ENCODE results near the gene TIE1.

The TIE1 gene

GRCh38 chr1:43319766-43320165 lies 19.0 kb downstream of the TIE1 start:
- Histone ChIP-seq H3K4me3 (ENCODE audit: low read length) (no peak overlapping the region), H3K9ac (ENCODE audit: low read length) (no peak overlapping the region), H3K9me3 (ENCODE audit: control insufficient read depth, low read length) (no peaks in the 10 kb centered on the region), H3K27me3 (ENCODE audit: control insufficient read depth, insufficient read depth, low read length) (no peaks in the 10 kb centered on the region), H3K4me1 (ENCODE audit: control insufficient read depth, insufficient read depth, low read length) (no peaks in the 10 kb centered on the region), H3K36me3 (ENCODE audit: control insufficient read depth, insufficient read depth, low read length) (no peaks in the 10 kb centered on the region)

- no peaks in the 10 kb centered on the region for H3K9me3 ChIP-seq (ENCODE audit: control insufficient read depth, low read length)
- no peaks in the 10 kb centered on the region for H3K27me3 ChIP-seq (ENCODE audit: control insufficient read depth, insufficient read depth, low read length)
- no peaks in the 10 kb centered on the region for H3K36me3 ChIP-seq (ENCODE audit: control insufficient read depth, insufficient read depth, low read length)
- no peaks in the 10 kb centered on the region for H3K4me1 ChIP-seq (ENCODE audit: control insufficient read depth, insufficient read depth, low read length)
- H3K9ac ChIP-seq (ENCODE audit: low read length): no peak overlapping the region
- no peak overlapping the region for H3K4me3 ChIP-seq (ENCODE audit: low read length)
Observed at GRCh38 chr1:43321331-43321891, 20.6 kb downstream of the TIE1 start.

- Histone ChIP-seq H3K9ac (ENCODE audit: low read length) (no peak overlapping the region), H3K27me3 (ENCODE audit: control insufficient read depth, insufficient read depth, low read length) (no peaks in the 10 kb centered on the region), H3K9me3 (ENCODE audit: control insufficient read depth, low read length) (no peaks in the 10 kb centered on the region), H3K4me3 (ENCODE audit: low read length) (no peak overlapping the region), H3K36me3 (ENCODE audit: control insufficient read depth, insufficient read depth, low read length) (no peaks in the 10 kb centered on the region), H3K4me1 (ENCODE audit: control insufficient read depth, insufficient read depth, low read length) (no peaks in the 10 kb centered on the region)
Observed at GRCh38 chr1:43322506-43322905, 21.7 kb downstream of the TIE1 start.

GRCh38 chr1:43324810-43325209 lies 24.0 kb downstream of the TIE1 start:
- Histone ChIP-seq H3K9ac (ENCODE audit: low read length) (no peak overlapping the region), H3K36me3 (ENCODE audit: control insufficient read depth, insufficient read depth, low read length) (no peaks in the 10 kb centered on the region), H3K4me1 (ENCODE audit: control insufficient read depth, insufficient read depth, low read length) (peaks cover 9% of the 10 kb centered on the region), H3K27me3 (ENCODE audit: control insufficient read depth, insufficient read depth, low read length) (no peaks in the 10 kb centered on the region), H3K4me3 (ENCODE audit: low read length) (no peak overlapping the region), H3K9me3 (ENCODE audit: control insufficient read depth, low read length) (no peaks in the 10 kb centered on the region)

- Histone ChIP-seq H3K4me3 (ENCODE audit: low read length) (no peak overlapping the region), H3K36me3 (ENCODE audit: control insufficient read depth, insufficient read depth, low read length) (no peaks in the 10 kb centered on the region), H3K27me3 (ENCODE audit: control insufficient read depth, insufficient read depth, low read length) (no peaks in the 10 kb centered on the region), H3K4me1 (ENCODE audit: control insufficient read depth, insufficient read depth, low read length) (peaks cover 15% of the 10 kb centered on the region), H3K9me3 (ENCODE audit: control insufficient read depth, low read length) (no peaks in the 10 kb centered on the region), H3K9ac (ENCODE audit: low read length) (no peak overlapping the region)
Observed at GRCh38 chr1:43325381-43325780, 24.6 kb downstream of the TIE1 start.

DNA sequence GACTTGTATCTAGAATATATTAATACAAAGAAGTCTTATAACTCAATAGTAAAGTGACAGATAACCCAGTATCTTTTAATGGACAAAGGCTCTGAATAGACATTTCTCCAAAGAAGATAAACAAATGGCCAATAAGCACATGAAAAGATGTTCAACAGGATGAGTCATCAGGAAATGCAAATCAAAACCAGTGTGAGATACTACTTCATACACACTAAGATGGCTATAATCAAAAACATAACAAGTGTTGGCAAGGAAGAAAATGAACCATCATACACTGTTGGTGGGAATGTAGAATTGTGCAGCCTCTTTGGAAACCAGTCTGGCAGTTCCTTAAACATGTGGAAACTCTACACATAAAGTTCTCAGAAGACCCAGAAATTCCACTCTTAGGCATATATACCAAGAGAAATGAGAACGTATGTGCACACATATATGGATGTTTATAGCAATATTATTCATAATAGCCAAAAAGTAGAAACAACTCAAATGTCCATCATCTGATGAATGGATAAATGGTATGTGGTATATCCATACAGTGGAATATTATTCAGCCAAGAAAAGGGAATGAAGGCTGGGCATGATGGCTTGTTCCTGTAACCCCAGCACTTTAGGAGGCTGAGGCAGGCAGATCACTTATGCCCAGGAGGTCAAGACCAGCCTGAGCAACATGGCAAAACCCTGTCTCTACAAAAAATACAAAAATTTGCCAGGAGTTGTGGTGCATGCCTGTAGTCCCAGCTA lies 26.9 kb downstream of the TIE1 start:
- Histone ChIP-seq H3K9me3 (ENCODE audit: control insufficient read depth, low read length) (no peaks in the 10 kb centered on the region), H3K4me3 (ENCODE audit: low read length) (no peak overlapping the region)

GRCh38 chr1:43329995-43330751 lies 29.4 kb downstream of the TIE1 start:
- Histone ChIP-seq H3K9me3 (ENCODE audit: control insufficient read depth, low read length) (no peaks in the 10 kb centered on the region), H3K4me1 (ENCODE audit: control insufficient read depth, insufficient read depth, low read length) (peaks cover 21% of the 10 kb centered on the region)

More for the DNA sequence above, 26.9 kb downstream of the TIE1 start:
- H3K36me3 ChIP-seq (ENCODE audit: control insufficient read depth, insufficient read depth, low read length): no peaks in the 10 kb centered on the region
- no peaks in the 10 kb centered on the region for H3K27me3 ChIP-seq (ENCODE audit: control insufficient read depth, insufficient read depth, low read length)
- H3K4me1 ChIP-seq (ENCODE audit: control insufficient read depth, insufficient read depth, low read length): peaks cover 21% of the 10 kb centered on the region
- no peak overlapping the region for H3K9ac ChIP-seq (ENCODE audit: low read length)

DNA sequence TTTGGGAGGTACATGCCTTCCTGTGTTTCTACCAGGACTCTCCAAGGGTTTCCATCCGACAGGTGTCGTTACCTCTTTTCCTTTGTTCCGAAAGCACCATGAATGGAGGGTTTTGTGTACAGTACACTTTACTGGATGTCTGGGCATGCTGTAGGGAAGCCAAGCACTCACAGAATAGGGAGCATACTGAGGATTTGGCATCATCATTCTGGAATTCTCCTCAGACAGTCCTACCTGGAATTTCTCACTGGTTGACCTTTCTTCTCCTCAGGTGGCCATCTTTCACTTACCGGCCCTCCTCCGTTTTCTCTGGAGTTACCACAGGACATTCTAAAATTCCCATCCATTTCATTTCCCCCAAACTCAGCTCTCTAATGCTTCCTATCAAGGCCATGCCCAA lies 30.9 kb downstream of the TIE1 start:
- Histone ChIP-seq H3K9ac (ENCODE audit: low read length) (no peak overlapping the region), H3K27me3 (ENCODE audit: control insufficient read depth, insufficient read depth, low read length) (no peaks in the 10 kb centered on the region), H3K9me3 (ENCODE audit: control insufficient read depth, low read length) (no peaks in the 10 kb centered on the region), H3K4me1 (ENCODE audit: control insufficient read depth, insufficient read depth, low read length) (peaks cover 21% of the 10 kb centered on the region), H3K36me3 (ENCODE audit: control insufficient read depth, insufficient read depth, low read length) (no peaks in the 10 kb centered on the region), H3K4me3 (ENCODE audit: low read length) (no peak overlapping the region)

More at GRCh38 chr1:43329995-43330751, 29.4 kb downstream of the TIE1 start:
- no peak overlapping the region for H3K9ac ChIP-seq (ENCODE audit: low read length)
- no peaks in the 10 kb centered on the region for H3K27me3 ChIP-seq (ENCODE audit: control insufficient read depth, insufficient read depth, low read length)
- no peak overlapping the region for H3K4me3 ChIP-seq (ENCODE audit: low read length)
- no peaks in the 10 kb centered on the region for H3K36me3 ChIP-seq (ENCODE audit: control insufficient read depth, insufficient read depth, low read length)

DNA sequence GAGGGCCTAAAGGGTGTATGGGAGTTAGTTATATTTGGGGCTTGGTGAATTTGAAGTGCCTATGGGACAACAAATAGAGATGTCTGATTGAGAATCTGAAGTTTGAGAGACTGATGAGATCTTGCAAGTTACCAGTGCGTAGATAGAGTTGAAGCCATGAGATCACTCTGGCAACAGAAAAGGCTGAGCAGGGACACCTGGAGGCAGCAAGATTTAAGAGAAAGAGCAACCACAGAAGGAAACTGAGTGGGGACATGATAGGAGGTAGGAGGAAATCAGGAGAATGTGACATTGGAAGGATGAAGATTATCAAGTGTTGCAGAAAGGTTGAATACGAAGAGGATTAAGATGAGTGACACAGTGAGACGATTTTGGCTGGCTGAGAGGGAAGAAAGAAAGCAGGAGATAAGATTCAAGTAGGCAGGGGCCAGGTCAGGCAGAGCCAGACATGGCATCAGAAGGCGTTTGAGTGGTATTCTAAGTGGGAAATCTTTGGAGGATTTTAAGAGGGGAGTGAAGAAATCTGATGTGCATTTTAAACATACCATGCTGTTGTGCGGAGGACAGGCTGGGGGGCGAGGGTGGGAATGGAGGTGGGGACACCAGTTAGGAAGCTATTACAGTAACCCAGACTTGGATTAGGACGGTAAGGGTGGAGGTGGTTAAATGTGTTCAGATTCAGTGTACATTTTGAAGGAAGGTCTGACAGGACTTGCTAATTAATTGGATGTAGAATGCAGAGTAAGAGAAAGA lies 33.8 kb downstream of the TIE1 start:
- no peak overlapping the region for H3K9ac ChIP-seq (ENCODE audit: low read length)
- H3K4me3 ChIP-seq (ENCODE audit: low read length): no peak overlapping the region
- no peaks in the 10 kb centered on the region for H3K36me3 ChIP-seq (ENCODE audit: control insufficient read depth, insufficient read depth, low read length)
- no peaks in the 10 kb centered on the region for H3K27me3 ChIP-seq (ENCODE audit: control insufficient read depth, insufficient read depth, low read length)
- H3K9me3 ChIP-seq (ENCODE audit: control insufficient read depth, low read length): no peaks in the 10 kb centered on the region
- peaks cover 13% of the 10 kb centered on the region for H3K4me1 ChIP-seq (ENCODE audit: control insufficient read depth, insufficient read depth, low read length)

DNA sequence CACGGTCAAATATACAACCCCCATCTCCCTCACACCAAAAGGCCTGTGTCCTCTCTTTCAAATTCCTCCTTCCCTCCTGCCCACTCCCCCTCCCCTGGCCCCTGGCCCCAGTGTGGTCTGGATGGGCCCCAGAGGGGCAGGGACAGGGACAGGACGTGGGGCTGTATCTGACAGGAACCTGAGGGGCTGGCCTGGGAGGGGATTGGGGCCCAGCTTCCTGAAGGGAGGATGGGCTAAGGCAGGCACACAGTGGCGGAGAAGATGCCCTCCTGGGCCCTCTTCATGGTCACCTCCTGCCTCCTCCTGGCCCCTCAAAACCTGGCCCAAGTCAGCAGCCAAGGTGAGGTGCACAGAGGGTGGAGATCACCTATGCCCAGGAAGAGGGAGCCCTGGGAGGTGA lies 36.8 kb downstream of the TIE1 start, which contains the start of gene MPL:
MPL (plus strand) TSS at position 231 of the 400 bp plus-strand sequence; CDS start at position 262, 31 bp downstream.
- H3K27me3 ChIP-seq (ENCODE audit: control insufficient read depth, insufficient read depth, low read length): no peaks in the 10 kb centered on the region
- H3K9ac ChIP-seq (ENCODE audit: low read length): no peak within 1 kb of the TSS
- no peaks in the 10 kb centered on the region for H3K9me3 ChIP-seq (ENCODE audit: control insufficient read depth, low read length)
- H3K4me3 ChIP-seq (ENCODE audit: low read length): no peak within 1 kb of the TSS
- H3K4me1 ChIP-seq (ENCODE audit: control insufficient read depth, insufficient read depth, low read length): no peaks in the 10 kb centered on the region
- no peaks in the 10 kb centered on the region for H3K36me3 ChIP-seq (ENCODE audit: control insufficient read depth, insufficient read depth, low read length)

DNA sequence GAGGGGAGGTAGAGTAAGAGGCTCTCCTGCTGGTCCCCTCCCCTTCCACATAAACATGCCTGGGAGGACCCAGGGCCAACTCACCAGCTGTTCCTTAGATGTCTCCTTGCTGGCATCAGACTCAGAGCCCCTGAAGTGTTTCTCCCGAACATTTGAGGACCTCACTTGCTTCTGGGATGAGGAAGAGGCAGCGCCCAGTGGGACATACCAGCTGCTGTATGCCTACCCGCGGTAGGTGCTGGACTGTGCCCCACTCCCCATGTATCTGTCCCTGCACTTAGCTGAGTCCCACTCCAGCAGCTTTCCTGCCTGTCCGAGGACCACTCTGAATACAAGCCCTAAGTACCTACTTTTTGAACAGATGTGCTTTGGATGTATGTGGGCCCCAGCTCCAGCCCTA lies 37.2 kb downstream of the TIE1 start:
- Histone ChIP-seq H3K36me3 (ENCODE audit: control insufficient read depth, insufficient read depth, low read length) (no peaks in the 10 kb centered on the region), H3K4me3 (ENCODE audit: low read length) (no peak overlapping the region), H3K9me3 (ENCODE audit: control insufficient read depth, low read length) (no peaks in the 10 kb centered on the region), H3K9ac (ENCODE audit: low read length) (no peak overlapping the region), H3K4me1 (ENCODE audit: control insufficient read depth, insufficient read depth, low read length) (no peaks in the 10 kb centered on the region), H3K27me3 (ENCODE audit: control insufficient read depth, insufficient read depth, low read length) (no peaks in the 10 kb centered on the region)

Data from mucosa of stomach (tissue), 1 donor.